ENCODE data around the gene DYRK1A.

The DYRK1A gene

DNA sequence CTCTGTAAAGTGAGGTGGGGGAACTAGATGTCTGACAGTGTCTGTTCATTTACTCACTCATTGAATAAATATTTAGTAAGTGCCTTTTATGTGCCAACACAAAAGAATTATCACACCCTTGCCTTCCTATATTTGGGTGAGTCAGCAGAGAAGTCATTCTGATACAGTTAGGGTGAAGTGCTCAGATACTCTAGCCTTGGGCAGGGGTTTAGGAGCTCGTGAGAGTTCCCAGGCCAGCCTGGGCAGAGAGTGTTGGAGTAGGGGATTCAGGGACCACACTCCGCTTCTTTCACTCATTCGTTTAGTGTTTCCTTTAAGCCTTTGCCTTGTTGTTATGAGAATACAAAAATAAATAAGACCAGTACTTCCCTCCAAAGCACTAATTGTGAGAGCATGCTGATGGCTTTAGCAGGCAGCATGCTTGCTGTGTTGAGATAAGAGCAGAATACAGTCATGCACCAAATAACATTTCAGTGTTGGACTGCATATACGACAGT, 83.9 kb downstream of the DYRK1A start:
- DNase-seq, result no peak

DNA sequence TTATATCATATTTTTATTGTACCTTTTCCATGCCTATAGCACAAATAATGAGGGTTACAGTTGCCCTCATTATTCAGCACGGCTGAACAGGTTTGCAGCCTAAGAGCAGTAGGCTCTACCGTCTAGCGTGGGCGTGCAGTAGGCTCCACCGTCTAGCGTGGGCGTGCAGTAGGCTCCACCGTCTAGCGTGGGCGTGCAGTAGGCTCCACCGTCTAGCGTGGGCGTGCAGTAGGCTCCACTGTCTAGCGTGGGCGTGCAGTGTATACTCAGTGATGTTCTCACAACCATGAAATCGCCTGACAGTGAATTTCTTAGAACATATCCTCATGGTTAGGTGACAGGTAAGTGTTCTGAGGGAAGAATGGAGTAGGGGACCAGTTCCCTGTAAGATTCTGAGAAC, 84.9 kb downstream of the DYRK1A start:
- DNase-seq, result no peak

DNA sequence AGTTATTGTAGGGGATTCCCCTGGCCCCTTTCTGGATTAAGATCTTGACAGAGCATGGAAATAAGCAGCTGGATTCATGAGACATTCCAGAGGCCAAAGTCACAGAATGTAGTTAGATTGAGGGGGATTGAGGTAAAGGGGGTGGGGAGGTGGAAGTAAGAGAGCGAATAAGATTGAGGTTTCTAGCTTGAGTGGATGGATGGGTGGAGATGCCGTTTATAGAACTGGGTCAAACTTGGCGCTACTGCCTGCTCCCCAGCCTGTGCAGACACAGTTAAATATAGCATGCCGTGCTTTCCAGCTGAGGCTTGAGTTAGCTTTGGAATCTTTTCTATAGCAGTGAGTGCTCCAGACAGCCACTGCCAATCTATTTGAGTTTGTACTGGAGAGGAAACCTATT, 85.7 kb downstream of the DYRK1A start:
- DNase-seq, result no peak

DNA sequence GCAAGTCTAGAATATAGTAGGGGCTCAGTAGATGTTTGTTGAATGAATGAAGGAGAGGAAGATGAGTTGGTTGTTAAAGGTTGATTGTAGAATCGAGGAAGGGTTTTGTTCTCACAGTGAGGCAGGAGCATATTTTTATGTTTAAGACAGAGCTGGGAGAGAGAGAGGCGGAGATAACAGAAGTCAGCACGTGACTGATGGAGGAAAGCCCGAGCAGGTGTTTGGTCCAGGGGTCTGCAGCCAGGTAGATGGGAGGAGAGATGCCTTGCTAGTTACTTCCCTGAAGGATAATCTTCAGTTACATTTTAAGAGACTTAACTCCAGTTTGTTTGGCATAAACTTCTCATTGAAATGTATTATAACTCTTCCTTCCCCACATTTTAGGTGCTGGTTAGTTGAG, 86.8 kb downstream of the DYRK1A start:
- DNase-seq, result no peak

DNA sequence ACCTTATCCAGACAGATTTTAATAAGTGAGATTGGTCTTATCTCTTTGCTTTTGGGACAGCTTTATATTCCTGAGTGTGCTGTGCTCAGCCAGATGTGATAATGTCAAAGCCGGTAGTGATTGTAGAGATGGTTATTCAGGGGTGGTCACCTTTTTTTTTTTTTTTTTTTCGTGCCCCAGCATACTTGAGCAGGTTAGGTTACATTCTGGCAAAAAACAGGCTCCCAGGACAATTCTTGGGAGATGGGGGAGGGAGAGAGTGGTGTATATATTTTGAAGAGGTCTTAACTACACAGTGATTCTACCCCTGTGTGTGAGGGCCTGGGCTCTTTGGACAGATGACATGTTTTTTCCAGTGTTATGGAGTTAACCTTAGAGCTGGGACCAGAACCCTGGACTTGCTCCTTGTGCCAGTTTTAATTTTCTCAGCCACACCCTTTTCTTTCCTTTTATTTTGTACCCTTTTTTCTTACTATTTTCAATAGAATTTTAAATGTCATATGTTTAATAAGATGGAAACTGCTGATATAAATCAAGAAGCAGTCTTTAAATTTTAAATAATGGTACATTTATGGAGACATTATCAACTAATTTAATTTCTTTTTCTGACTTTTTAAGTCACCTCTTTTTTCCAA, 88.4 kb downstream of the DYRK1A start:
- no peak for DNase-seq

DNA sequence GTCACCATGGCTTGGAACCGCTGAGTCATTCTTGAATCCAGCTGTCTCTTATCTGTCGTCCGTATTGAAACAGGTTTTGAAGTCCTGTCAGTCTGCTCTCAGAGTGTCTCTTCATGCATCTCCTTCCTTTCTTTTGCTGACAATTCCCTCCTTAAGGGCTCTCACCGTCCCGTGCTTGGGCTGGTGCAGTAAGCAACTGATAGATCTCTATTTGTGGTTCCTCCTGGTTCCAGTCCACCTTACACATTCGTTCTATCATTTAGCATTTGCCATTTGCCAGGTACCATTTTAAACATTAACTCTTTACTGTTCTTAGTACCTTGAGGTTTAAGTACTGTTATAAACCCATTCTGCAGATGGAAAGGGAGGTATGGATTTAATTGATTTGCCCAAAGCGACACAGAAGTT, 88.9 kb downstream of the DYRK1A start:
- no peak for DNase-seq

DNA sequence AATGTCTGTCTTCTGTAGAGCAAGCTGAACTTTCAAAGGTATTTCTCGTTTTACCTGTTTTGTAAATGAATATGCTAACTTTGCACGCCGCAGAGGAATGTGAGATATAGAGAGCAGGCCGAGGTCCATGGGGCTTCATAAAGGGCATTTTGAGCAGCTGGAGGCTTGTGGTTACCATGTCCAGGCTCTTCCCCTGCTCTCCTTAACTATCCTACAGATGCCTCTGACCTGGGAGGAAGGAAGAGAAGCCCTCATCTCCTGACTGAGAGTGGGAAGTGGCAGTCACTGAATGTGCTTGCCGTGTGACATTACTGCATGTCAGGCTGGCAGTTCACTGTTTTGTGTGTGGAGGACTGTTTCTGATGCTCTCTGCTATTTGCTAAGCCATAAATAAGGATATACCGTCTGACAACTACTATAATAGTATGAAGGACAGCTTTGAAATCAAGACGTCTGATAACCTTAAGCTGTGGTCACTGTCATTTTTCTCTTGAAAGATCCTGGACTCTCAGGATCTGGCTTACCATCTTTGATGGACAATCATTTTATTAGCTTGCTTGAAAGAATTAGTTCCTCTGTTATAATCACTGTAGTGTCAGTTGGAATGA, 92.2 kb downstream of the DYRK1A start:
- no peak for DNase-seq

DNA sequence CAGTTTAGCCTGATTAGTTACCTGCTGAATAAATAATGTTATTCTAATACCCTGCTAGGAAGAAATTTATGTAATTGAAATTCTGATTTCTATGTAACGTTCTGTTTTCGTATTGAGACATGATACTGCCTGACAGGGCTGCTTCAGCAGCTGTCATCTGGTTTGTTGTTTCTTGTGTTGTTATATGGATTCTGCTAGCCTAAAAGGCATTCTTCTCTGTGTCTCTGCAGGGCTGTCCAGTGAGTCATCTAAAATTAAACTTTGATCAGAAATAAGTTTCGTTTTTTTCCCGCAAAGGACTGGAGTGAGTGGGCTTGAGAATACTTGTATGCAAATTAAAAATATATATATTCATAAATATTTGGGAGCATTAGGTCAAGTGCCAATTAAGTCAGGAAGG, 93.0 kb downstream of the DYRK1A start:
- DNase-seq, result no peak

DNA sequence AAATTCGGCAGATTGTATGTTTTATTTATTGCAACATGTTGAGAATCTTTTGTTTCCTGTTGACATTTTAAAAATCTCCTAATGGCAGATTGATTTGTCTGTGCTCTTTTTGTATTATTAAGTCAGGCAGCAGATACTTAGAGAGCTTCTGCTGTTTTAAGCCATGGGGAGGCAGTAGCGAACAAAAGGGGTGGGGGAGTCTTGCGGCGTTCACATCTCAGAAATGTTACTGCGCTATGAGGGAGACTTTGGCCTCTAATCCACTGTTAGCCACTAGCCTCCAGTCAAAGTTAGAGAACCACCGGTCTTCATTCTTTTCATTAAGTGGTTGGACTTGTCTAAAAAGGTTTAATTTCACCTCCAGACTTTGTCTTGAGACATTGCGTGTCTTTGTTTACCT, 93.6 kb downstream of the DYRK1A start:
- DNase-seq, result no peak

DNA sequence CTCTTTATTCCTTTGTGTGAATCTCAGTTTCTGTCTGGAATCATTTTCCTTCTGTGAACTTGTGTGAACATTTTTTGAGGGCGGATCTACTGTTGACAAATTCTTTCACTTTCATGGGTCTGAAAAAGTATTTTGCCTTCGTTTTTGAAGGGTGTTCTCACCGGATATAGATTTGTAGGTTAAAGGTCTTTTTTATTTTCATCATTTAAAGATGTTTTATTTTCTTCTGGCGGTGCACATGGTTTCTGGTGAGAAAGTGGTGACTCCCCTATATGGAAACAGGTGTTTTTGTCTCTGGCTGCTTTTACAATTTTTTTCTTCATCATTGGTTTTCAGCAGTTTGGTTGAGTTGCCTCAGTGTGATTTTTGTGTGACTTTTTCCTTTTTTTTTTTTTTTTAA, 94.9 kb downstream of the DYRK1A start:
- no peak for DNase-seq

DNA sequence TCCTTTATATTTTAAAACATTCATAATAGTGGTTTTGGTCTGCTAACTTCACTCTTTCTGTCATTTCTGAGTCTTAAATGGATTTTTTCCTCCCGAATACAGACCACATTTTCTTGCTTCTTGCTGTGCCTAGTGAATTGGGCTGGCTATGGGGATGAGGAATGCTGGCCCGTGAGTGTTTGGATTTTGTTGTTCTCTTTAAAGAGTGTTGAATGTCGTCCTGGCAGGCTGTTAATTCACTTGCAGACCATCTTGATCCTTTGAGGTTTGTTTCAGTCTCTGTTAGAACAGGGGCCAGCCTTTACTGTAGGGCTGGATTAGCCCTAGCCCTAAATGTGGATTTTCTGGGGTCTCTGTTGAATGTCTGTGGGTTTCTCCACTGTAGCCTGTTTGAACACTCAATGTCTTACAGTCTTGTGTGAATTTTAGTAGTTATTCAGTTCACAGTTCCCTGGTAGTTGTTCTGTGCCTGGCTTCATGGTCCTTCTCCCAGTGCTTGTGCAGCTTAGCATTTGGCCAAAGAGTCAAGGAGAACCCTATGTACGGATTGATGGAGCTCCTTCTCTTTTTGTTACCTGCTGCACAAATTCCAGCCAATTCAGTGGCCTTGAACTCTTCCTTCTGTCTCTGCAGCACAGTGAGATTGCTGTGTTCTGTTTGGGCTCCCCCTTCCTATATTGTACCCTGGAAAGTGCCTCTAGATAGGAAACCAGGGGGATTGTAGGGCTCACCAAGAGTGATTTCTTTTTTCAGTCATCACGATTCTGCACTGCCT, 95.7 kb downstream of the DYRK1A start:
- no peak for DNase-seq

DNA sequence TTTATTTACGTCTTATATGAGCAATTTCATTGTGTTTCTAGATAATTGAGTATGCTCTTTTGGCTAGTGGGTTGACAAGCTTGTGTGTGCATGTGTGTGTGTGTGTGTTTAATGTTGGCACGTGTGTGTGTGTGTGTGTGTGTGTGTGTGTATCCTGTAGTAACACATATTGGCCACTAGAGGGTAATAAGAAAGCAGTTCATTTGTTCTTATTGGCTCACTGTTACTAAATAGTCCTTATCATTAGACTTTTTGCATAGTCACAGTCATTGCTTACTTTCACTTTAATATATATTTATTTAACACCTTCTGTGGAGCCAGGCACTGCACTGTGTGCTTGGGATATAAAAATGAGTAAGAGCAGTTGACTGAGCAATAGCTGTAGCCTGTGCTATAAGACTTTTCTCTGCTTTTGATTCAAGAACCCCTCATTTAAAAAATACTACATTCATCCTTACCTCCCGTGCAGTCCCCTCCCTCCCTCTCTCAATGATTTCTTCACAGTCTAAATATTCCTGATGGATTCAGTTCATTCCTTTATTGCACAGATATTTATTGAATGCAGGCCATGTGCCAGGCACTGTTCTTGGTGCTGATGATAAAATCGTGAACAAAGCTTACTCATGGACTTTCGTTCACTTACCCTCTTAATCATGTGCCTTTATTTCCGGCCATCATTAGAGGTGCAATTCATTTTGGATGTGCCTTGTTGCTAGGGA, 96.7 kb downstream of the DYRK1A start:
- no peak for DNase-seq

DNA sequence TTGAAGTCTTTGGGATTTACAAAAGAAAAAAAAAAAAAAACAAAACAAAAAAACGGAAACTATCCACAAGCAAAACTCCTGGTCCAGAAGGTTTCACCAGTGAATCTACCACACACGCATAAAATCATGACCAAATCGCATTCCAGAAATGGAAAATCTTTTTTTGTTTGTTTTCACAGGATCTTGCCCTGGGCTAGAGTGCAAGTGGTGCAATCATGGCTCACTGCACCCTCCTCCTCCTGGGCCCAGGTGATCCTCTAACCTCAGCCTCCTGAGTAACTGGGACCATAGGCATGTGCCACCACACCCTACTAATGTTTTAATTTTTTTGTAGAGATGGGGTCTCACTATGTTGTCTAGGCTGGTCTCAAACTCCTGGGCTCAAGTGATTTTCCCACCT, 100.5 kb downstream of the DYRK1A start:
- no peak for DNase-seq

DNA sequence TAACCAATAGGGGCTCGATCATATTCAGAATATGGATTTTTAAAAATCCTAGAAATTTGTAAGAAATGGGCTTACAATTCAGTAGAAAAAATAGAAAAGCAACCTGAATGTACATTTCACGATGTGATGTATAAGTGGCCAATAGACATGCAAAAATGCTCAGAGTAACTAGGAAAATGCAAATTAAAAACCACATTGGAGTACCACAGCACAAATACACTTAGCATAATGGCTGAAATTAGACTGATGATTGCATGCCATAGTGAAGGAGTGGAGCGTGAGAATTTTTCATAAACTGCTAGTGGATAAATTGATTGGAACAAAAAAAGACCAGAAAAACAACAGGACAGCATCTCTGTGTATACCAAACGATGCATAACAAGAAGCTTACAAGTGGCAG, 102.3 kb downstream of the DYRK1A start:
- no peak for DNase-seq

DNA sequence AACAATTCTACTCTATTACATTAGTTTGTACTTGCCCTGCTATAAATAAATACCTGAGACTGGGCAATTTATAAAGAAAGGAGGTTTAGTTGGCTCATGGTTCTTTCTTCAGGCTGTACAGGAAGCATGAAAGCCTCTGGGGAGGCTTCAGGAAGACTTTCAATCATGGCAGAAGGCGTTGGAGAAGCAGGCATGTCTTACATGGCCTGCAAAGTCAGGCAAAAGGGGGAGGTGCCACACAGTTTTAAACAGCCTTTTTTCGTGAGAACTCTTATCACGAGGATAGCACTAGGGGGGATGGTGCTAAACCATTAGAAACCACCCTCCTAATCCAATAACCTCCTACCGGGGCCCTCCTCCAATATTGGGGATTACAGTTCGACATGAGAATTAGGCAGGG, 102.9 kb downstream of the DYRK1A start:
- DNase-seq, result no peak

DNA sequence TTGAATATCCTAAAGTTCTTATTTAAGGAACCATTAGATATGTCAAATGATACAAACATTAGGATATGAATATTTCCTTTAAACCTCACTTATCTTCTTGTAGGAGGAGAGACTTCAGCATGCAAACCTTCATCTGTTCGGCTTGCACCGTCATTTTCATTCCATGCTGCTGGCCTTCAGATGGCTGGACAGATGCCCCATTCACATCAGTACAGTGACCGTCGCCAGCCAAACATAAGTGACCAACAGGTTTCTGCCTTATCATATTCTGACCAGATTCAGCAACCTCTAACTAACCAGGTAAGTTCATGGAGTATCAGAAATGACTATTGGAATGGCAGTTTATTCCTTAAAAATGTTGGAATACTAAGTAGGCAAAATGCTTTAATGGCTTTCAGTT, 106.0 kb downstream of the DYRK1A start:
- no peak for DNase-seq

DNA sequence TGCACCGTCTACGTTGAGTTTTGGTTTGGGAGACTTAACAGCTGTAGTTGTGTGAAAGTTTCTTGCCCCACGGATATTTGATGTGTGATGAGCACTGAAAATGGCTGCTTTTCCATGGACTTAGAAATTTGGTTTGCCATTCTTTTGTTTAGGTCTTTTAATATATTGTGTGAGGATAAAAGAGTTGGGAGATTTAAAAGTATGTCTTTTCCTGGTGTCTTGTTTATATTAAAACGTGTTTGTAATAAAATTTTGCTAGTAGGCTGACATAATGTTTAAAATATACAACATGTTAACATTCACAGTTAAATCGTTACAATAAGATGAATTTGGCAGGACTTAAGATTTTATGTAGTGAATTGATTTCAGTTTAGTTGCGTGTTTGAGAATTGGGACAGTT, 106.9 kb downstream of the DYRK1A start:
- DNase-seq, result no peak

DNA sequence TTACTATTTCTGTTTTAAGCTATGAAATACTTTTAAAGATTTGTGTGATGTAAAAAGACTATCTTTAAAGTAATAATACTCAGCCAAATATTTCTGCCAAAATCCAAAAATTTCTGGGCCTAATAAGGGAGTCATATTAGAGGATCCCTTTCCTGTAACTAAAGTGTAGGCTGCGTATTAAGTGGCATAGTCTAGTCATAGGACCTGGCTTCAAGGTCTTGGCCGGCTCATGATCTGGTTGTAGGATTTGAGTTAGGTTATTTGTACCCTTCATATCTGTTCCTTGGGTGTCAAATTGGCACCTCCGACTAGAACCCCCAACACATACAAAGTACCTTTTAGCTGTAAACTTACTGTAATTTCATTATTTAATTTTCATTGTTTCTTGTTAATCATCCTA, 107.8 kb downstream of the DYRK1A start:
- no peak for DNase-seq

DNA sequence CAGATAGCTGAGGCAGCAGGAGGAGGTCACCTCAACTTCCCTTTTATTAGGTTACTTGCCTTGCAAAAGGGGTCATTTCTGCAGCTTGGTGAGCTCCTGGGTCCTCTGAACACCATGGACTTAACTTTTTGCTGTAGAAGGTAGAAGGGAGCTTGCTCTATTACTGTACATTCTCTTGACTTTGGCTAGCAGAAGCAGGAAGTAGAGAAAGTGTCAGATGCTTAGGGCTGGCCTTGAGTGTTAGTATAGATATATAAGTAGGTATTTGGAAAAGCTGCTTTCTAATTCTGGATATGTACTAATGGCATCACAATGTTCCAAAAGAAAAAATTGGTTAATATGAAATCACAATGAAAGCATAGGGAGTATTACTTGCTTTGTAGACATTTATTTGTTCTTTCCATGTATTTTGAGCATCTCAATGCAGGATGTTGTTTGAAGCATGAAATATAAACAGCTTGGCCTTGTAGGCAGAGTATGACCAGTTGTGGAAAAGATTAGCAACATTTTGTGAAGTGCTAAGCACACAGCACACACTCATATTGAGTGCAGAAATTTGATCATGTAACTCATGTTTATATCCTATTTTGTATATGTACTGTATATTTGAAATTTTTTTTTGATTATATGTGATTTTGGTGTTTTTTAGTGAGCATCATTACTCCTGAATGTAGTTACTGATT, 108.8 kb downstream of the DYRK1A start:
- DNase-seq, result no peak

DNA sequence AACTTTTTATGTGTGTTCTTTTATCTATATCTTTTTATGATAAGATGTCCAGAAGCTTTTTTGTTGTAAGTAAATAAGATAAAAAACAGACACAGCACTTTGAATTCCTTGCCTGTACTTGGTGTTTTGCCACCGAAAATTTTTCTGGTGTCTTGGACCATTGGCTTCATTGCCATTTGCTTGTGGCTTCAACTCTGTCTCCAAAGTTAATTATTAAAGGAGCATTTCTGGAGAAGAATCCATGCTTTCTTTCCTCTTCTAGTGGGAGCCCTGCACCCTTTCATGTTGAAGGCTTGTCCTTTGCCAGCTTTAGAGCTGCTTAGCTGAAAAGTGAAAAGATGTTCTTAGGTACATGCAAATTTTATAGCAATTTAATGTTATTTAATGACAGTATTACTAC, 112.2 kb downstream of the DYRK1A start:
- DNase-seq, result no peak

DNA sequence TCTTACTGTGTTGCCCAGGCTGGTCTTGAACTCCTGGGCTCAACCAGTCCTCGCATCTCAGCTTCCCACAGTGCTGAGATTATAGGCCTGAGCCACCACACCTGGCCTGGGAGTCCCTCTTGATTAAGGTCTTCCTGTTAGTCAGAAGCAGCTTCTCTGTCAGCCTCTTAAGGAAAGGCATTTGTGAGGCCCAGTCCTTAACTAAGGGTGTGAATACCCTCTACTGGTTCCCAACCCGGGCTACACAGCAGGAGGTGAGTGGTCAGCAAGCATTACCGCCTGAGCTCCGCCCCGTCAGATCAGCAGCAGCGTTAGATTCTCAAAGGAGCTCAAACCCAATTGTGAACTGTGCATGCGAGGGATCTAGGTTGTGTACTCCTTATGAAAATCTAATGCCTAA, 117.2 kb downstream of the DYRK1A start:
- no peak for DNase-seq

DNA sequence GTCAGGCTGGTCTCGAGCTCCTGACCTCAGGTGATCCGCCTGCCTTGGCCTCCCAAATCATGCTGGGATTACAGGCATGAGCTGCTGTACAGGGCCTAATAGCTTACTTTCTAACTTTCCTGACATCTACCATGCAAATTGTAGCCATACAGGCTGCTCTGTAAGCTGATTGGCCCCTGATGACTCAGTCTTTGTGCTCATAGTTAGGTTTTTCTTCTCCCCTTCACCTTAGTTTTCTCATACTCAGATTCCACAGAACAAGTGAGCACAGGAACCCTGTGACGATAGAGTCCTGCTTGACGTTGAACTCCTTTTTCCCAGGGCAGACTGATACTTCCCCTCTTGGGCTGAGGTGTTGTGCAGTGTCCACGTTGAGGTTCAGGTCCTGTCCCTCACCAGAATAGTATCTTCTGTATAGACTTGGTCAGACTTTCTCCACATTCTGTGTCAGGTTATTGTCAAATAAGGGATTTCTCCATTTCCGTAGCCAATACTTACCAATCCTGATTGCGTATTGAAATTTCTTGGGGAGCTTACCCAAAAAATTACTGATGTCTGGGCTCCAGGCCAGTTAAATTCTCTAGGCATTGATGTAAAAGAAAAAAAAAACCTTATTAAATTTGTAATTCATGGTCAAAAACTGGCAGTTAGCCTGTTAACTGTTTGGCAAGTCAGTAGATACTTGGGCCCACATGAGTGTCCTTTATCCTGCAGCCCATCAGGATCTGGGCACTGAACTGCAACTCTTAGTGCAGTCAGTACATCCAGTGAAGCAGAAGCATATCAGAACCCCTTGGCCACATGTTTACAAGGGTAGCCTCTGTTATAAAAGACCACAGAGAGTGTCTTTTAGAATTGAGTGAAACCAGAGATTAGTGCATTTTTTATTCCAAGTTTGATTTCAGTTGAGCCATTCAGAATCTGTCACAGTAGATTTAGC, 118.2 kb downstream of the DYRK1A start:
- no peak for DNase-seq

Data from NCI-H2107 (cell line).